Activated naive CD4-positive, alpha-beta T cell (primary cell): Measurements from ENCODE around the gene PPP3R1.

Experiments
- DNase-seq, 4 experiments: peaks; one replicate each; lab custom pipeline; 2025; lab: John Stamatoyannopoulos, UW

PPP3R1 gene

GRCh38 chr2:68252400-68253218 lies at the start of gene PPP3R1:
Gene PPP3R1, minus strand, starts transcription at chr2:68252532. Its CDS starts 405 bp downstream, at chr2:68252127.
- peak; percentile 74 to 95 (median 85) for DNase-seq

- no peak for DNase-seq
These were observed 43.2 kb upstream of the PPP3R1 start for GRCh38 chr2:68295516-68295915.

- no peak for DNase-seq
These were observed 42.6 kb upstream of the PPP3R1 start for GRCh38 chr2:68294913-68295312.

GRCh38 chr2:68294187-68294586 lies 41.9 kb upstream of the PPP3R1 start:
- DNase-seq = no peak

- no peak for DNase-seq
These were observed 41.4 kb upstream of the PPP3R1 start for GRCh38 chr2:68293755-68294154.

GRCh38 chr2:68293024-68293423 lies 40.7 kb upstream of the PPP3R1 start:
- DNase-seq = no peak

- DNase-seq = no peak
These were observed 39.9 kb upstream of the PPP3R1 start for GRCh38 chr2:68292108-68292710.

GRCh38 chr2:68291314-68291713 lies 39.0 kb upstream of the PPP3R1 start:
- DNase-seq = no peak

GRCh38 chr2:68290901-68291300 lies 38.6 kb upstream of the PPP3R1 start:
- no peak for DNase-seq

- no peak for DNase-seq
These were observed 35.5 kb upstream of the PPP3R1 start for GRCh38 chr2:68287580-68288441.

- DNase-seq = no peak
These were observed 32.6 kb upstream of the PPP3R1 start for GRCh38 chr2:68284896-68285295.

GRCh38 chr2:68283419-68283812 lies 31.1 kb upstream of the PPP3R1 start:
- DNase-seq = no peak

- no peak for DNase-seq
These were observed 30.6 kb upstream of the PPP3R1 start for GRCh38 chr2:68282811-68283418.

- no peak for DNase-seq
These were observed 28.5 kb upstream of the PPP3R1 start for GRCh38 chr2:68280796-68281195.

- no peak for DNase-seq
These were observed 28.0 kb upstream of the PPP3R1 start for GRCh38 chr2:68280348-68280747.

GRCh38 chr2:68279691-68280090 lies 27.4 kb upstream of the PPP3R1 start:
- DNase-seq = no peak

- DNase-seq = no peak
These were observed 25.8 kb upstream of the PPP3R1 start for GRCh38 chr2:68278169-68278568.

GRCh38 chr2:68274022-68274421 lies 21.7 kb upstream of the PPP3R1 start:
- no peak for DNase-seq

- DNase-seq = no peak
These were observed 20.1 kb upstream of the PPP3R1 start for GRCh38 chr2:68272246-68272994.

- no peak for DNase-seq
These were observed 14.3 kb upstream of the PPP3R1 start for GRCh38 chr2:68266655-68267054.

GRCh38 chr2:68263632-68264031 lies 11.3 kb upstream of the PPP3R1 start:
- DNase-seq = no peak
